ENCODE data around the gene NCMAP. TPM values are rescaled to one million over a fixed set of nuclear protein-coding genes. Genes with fewer than 3 reads are reported as not detected.

The NCMAP gene
- total and polyA plus RNA-seq, 2 experiments from 2014 or later: 0.17 to 0.23 TPM

DNA sequence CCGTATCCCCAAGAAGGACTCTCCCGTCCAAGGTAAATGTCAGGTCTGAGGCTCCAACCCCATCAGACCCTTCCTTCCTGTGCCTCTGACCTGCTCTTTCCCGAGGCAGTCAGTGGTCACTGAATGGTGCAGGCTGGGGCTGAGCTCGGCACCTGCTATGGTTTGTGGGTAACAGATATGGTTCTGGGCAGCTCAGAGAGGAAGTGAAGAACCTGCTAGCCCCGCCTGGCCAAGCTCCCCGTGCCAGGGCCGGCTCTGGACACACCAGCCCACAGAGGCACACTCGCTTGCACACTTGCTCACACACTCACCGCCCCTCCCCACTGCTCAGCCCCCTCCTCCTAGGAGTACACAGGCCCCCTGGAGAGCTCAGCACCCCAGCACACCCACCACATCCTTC, 16.4 kb downstream of the NCMAP start (continued):
- TF ChIP-seq, protein P1, sequence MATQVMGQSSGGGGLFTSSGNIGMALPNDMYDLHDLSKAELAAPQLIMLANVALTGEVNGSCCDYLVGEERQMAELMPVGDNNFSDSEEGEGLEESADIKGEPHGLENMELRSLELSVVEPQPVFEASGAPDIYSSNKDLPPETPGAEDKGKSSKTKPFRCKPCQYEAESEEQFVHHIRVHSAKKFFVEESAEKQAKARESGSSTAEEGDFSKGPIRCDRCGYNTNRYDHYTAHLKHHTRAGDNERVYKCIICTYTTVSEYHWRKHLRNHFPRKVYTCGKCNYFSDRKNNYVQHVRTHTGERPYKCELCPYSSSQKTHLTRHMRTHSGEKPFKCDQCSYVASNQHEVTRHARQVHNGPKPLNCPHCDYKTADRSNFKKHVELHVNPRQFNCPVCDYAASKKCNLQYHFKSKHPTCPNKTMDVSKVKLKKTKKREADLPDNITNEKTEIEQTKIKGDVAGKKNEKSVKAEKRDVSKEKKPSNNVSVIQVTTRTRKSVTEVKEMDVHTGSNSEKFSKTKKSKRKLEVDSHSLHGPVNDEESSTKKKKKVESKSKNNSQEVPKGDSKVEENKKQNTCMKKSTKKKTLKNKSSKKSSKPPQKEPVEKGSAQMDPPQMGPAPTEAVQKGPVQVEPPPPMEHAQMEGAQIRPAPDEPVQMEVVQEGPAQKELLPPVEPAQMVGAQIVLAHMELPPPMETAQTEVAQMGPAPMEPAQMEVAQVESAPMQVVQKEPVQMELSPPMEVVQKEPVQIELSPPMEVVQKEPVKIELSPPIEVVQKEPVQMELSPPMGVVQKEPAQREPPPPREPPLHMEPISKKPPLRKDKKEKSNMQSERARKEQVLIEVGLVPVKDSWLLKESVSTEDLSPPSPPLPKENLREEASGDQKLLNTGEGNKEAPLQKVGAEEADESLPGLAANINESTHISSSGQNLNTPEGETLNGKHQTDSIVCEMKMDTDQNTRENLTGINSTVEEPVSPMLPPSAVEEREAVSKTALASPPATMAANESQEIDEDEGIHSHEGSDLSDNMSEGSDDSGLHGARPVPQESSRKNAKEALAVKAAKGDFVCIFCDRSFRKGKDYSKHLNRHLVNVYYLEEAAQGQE (IDR thresholded peaks at IDR 0.05; ENCODE audit: unreplicated experiment): no peak
- TF ChIP-seq NANOG (IDR thresholded peaks at IDR 0.05; ENCODE audit: borderline replicate concordance) (no peak), CTCF (conservative IDR thresholded peaks at IDR 0.05; ENCODE audit: low read depth in 2 of 2) (no peak), EZH2 (IDR thresholded peaks at IDR 0.05; ENCODE audit: low read depth, unreplicated experiment) (no peak), CREB1 (CRISPR knock-in tag; IDR thresholded peaks at IDR 0.05; ENCODE audit: low read depth) (no peak), ZNF331 (CRISPR knock-in tag; IDR thresholded peaks at IDR 0.05; ENCODE audit: low read depth) (no peak), STAT1 (IDR thresholded peaks at IDR 0.05; ENCODE audit: unreplicated experiment) (no peak), ZNF114 (CRISPR knock-in tag; IDR thresholded peaks at IDR 0.05) (no peak), POLR2AphosphoS5 (IDR thresholded peaks at IDR 0.05; ENCODE audit: low read depth) (no peak)
- TF ChIP-seq, protein P2, sequence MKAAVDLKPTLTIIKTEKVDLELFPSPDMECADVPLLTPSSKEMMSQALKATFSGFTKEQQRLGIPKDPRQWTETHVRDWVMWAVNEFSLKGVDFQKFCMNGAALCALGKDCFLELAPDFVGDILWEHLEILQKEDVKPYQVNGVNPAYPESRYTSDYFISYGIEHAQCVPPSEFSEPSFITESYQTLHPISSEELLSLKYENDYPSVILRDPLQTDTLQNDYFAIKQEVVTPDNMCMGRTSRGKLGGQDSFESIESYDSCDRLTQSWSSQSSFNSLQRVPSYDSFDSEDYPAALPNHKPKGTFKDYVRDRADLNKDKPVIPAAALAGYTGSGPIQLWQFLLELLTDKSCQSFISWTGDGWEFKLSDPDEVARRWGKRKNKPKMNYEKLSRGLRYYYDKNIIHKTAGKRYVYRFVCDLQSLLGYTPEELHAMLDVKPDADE (IDR thresholded peaks at IDR 0.05): no peak

GRCh38 chr1:24575905-24576587, 20.2 kb downstream of the NCMAP start:
- Histone ChIP-seq H4K20me1 (replicated peaks; ENCODE audit: insufficient read depth) (no peaks in the 10 kb centered on the region), H3K4me3 (no peak overlapping the region), H3K27me3 (ENCODE audit: insufficient read depth) (no peaks in the 10 kb centered on the region), H3K79me2 (replicated peaks; ENCODE audit: insufficient read depth) (no peaks in the 10 kb centered on the region), H3K27ac (ENCODE audit: low read depth) (no peak overlapping the region), H3K36me3 (ENCODE audit: insufficient read depth) (no peaks in the 10 kb centered on the region), H3K4me1 (ENCODE audit: insufficient read depth) (no peaks in the 10 kb centered on the region), H3F3A (replicated peaks; ENCODE audit: low read depth) (no peaks in the 10 kb centered on the region), H2AFZ (peak overlapping the region; percentile 66), H3K4me2 (no peak overlapping the region), H3K9me2 (ENCODE audit: insufficient read depth) (no peaks in the 10 kb centered on the region)
- DNase-seq (ENCODE audit: low spot score) (no peak), ATAC-seq (no peak)
- no peaks in the 10 kb centered on the region for H3K27me3 Mint-ChIP-seq (ENCODE audit: insufficient read depth, low read depth, poor library complexity)
- no peak overlapping the region for H3K4me3 Mint-ChIP-seq
- no peak overlapping the region for H3K27ac Mint-ChIP-seq
- no peaks in the 10 kb centered on the region; the same call in 2 of the 3 replicates for H3K9me3 Mint-ChIP-seq
- H3K4me1 Mint-ChIP-seq: no peaks in the 10 kb centered on the region
- H3K36me3 Mint-ChIP-seq (ENCODE audit: low read depth): no peaks in the 10 kb centered on the region
- TF ChIP-seq ZNF331 (CRISPR knock-in tag; IDR thresholded peaks at IDR 0.05; ENCODE audit: low read depth): no peak
- TF ChIP-seq, protein P2 (IDR thresholded peaks at IDR 0.05): no peak
- no peak for TF ChIP-seq EZH2 (IDR thresholded peaks at IDR 0.05; ENCODE audit: low read depth, unreplicated experiment)
- TF ChIP-seq CREB1 (CRISPR knock-in tag; IDR thresholded peaks at IDR 0.05; ENCODE audit: low read depth): no peak
- TF ChIP-seq EZH2phosphoT487 (IDR thresholded peaks at IDR 0.05; ENCODE audit: unreplicated experiment): no peak
- TF ChIP-seq, protein P1 (IDR thresholded peaks at IDR 0.05; ENCODE audit: unreplicated experiment): no peak
- TF ChIP-seq STAT1 (IDR thresholded peaks at IDR 0.05; ENCODE audit: unreplicated experiment): no peak

Data from GM23338 (cell line).